Retinal pigment epithelial cell (primary cell): ENCODE results near the gene TMED9.
"Not testable (repeated sequence)": the region's sequence is repeated elsewhere in the genome, so short reads cannot be mapped to it uniquely, and the experiment has no call there.

Experiments
- DNase-seq: peaks from one replicate; pipeline ENCODE4 v3.0.0-alpha.2; 2010; ENCODE audit warnings: low read depth
- H3K4me3 ChIP-seq: 2 replicates; pipeline ENCODE4 v1.5.1; 2011; ENCODE audit warnings: mild to moderate bottlenecking, low read length, control low read depth, moderate library complexity
- TF ChIP-seq, protein P1 (sequence below): conservative IDR thresholded peaks from 2 replicates; pipeline ENCODE4 v1.5.1; 2011; ENCODE audit warnings: low read depth, low read length, control low read depth, inconsistent platforms

TMED9 gene

DNA sequence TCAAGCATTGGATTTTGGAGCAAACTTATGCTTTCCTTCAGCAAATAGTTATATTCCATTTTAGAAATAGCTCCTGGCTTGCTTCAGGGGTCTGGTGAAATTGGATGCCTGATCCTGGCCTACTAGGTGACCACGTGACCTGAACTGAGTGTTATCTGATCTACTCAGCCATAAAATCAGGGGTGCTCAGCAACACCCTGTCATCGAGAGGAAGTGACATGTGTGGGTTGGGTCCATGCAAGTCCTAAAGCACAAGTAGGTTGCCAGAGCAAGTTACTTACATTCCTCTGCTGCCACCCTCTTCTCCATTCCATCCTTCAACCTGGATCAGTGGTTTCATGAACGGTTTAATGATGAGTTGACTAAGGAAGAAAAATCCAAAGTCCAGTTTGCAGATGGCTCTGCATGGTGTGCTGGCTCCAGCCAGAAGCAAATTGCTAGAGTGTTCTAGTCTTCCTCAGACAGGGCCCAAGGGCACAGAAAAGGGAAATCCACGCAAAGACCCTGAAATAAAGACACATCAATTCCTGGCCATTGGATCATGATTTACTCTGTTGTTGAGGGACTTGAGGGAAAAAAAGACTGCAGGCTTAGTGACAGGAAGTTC, 34.9 kb upstream of the TMED9 start:
- H3K4me3 ChIP-seq: no peak overlapping the region
- no peak for DNase-seq
- TF ChIP-seq, protein P1, sequence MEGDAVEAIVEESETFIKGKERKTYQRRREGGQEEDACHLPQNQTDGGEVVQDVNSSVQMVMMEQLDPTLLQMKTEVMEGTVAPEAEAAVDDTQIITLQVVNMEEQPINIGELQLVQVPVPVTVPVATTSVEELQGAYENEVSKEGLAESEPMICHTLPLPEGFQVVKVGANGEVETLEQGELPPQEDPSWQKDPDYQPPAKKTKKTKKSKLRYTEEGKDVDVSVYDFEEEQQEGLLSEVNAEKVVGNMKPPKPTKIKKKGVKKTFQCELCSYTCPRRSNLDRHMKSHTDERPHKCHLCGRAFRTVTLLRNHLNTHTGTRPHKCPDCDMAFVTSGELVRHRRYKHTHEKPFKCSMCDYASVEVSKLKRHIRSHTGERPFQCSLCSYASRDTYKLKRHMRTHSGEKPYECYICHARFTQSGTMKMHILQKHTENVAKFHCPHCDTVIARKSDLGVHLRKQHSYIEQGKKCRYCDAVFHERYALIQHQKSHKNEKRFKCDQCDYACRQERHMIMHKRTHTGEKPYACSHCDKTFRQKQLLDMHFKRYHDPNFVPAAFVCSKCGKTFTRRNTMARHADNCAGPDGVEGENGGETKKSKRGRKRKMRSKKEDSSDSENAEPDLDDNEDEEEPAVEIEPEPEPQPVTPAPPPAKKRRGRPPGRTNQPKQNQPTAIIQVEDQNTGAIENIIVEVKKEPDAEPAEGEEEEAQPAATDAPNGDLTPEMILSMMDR: no peak

GRCh38 chr5:177557796-177558195, 34.2 kb upstream of the TMED9 start:
- no peak for DNase-seq
- TF ChIP-seq, protein P1: no peak
- H3K4me3 ChIP-seq: no peak overlapping the region

DNA sequence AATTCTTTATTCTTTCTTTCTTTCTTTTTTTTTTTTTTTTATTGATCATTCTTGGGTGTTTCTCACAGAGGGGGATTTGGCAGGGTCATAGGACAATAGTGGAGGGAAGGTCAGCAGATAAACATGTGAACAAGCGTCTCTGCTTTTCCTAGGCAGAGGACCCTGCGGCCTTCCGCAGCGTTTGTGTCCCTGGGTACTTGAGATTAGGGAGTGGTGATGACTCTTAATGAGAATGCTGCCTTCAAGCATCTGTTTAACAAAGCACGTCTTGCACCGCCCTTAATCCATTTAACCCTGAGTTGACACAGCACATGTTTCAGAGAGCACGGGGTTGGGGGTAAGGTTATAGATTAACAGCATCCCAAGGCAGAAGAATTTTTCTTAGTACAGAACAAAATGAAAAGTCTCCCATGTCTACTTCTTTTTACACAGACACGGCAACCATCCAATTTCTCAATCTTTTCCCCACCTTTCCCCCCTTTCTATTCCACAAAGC, 32.5 kb upstream of the TMED9 start:
- H3K4me3 ChIP-seq, DNase-seq: not testable (repeated sequence)

DNA sequence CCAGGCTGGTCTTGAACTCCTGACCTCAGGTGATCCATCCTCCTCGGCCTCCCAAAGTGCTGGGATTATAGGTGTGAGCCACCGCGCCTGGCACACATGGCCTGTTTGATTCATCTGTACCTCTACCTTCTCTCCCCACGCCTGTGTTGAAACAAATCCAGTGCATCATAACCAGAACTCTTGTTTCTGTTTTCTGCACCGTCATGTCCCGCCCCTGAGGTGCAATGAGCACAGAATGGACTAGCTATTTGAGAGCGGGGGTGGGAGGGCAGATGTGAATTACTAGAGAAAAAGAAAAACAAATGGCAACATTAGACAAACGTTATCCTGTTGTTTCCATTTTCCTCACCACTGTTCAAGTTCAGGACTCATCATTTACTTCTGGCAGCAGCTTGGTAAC, 27.0 kb upstream of the TMED9 start:
- no peak overlapping the region for H3K4me3 ChIP-seq
- no peak for DNase-seq
- TF ChIP-seq, protein P1: no peak

GRCh38 chr5:177568326-177568725, 23.7 kb upstream of the TMED9 start:
- no peak for DNase-seq
- TF ChIP-seq, protein P1: no peak

DNA sequence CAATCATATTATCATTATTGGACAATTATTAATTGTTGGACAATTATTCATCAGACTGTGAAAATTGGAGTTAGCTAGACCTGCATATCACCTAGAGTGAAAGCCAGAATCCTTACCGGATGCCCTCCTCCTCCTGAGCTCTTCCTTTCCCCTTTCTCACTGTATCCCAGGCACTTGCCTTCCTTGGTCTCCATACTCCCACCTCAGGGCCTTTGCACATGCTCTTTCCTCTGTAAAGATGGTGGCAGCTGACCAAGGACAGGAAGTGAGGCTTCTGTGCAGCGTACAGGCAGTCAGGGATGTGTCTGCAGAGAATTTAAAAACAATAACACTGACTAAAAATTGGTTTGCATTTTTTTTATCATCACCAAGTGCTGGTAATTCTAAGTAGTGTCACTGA, 22.1 kb upstream of the TMED9 start:
- no peak overlapping the region for H3K4me3 ChIP-seq
- TF ChIP-seq, protein P1: no peak
- DNase-seq: no peak

More at GRCh38 chr5:177568326-177568725, 23.7 kb upstream of the TMED9 start:
- H3K4me3 ChIP-seq: no peak overlapping the region

GRCh38 chr5:177575488-177575887, 16.5 kb upstream of the TMED9 start:
- TF ChIP-seq, protein P1: no peak
- no peak overlapping the region for H3K4me3 ChIP-seq
- DNase-seq: no peak
